ENCODE results near the gene LENG8.

- TF ChIP-seq POLR2A (IDR thresholded peaks at IDR 0.05; ENCODE audit: low read depth, low read length) (no peak), POLR2AphosphoS5 (IDR thresholded peaks at IDR 0.05; ENCODE audit: low read depth, low read length) (no peak), TAF1 (IDR thresholded peaks at IDR 0.05; ENCODE audit: borderline replicate concordance, low read depth, low read length) (no peak)
Measured at GRCh38 chr19:54484451-54484850, 35.5 kb downstream of the LENG8 start.
